LNCAP (cell line): ENCODE data around the gene PITPNM1.

ENCODE experiments used
- TF ChIP-seq, protein P1 (sequence below): fragments of 450-650 bp; IDR thresholded peaks from 2 replicates; pipeline ENCODE4 v1.5.1; 2017; ENCODE audit warnings: mild to moderate bottlenecking

PITPNM1 gene

DNA sequence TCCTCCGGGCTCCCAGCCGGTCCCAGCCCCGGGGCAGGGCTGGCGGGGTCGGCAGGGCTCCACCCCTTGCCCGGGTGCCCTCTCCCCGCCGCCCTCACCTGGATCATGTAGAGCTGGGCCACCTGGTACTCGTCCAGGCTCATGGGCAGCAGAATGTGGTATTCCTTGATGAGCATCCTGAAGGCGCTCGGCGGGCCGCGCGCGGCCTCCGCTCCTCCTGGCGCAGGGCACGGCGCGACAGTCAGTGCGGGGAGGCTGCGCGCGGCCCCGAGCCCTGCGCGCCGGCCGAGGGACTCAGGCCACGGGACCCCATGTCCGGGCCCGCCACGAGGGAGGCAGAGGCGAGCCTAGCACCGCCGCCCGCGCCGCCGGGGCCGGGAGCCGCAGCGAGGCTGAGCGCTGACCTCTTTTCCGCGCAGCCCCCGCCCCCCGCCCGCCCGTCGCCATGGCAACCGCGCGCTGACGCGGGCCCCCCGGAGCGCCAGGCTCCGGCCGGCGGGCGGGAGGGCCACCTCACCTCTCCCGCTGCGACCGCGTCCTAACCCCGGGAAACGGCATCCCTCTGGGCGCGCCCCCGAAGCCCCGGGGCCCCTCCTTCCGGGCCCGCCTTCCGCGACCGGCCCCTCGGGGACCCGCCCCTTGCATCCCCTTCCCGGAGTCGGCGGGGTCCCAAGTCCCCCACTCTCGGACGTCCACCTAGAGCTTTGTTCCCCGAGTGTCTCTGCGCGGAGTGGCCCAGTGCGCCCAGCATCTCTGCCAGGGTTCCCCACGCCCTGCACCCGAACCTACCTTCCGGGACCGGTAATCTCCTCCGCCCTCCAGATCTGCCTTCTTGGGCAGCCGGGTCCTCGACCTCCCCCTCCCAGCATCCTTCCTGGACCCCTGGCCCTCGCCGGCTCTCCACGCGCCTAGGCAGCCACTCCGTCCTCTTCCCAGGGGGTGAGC is 886 bp downstream of the PITPNM1 start:
- TF ChIP-seq, protein P1, sequence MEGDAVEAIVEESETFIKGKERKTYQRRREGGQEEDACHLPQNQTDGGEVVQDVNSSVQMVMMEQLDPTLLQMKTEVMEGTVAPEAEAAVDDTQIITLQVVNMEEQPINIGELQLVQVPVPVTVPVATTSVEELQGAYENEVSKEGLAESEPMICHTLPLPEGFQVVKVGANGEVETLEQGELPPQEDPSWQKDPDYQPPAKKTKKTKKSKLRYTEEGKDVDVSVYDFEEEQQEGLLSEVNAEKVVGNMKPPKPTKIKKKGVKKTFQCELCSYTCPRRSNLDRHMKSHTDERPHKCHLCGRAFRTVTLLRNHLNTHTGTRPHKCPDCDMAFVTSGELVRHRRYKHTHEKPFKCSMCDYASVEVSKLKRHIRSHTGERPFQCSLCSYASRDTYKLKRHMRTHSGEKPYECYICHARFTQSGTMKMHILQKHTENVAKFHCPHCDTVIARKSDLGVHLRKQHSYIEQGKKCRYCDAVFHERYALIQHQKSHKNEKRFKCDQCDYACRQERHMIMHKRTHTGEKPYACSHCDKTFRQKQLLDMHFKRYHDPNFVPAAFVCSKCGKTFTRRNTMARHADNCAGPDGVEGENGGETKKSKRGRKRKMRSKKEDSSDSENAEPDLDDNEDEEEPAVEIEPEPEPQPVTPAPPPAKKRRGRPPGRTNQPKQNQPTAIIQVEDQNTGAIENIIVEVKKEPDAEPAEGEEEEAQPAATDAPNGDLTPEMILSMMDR: no peak

DNA sequence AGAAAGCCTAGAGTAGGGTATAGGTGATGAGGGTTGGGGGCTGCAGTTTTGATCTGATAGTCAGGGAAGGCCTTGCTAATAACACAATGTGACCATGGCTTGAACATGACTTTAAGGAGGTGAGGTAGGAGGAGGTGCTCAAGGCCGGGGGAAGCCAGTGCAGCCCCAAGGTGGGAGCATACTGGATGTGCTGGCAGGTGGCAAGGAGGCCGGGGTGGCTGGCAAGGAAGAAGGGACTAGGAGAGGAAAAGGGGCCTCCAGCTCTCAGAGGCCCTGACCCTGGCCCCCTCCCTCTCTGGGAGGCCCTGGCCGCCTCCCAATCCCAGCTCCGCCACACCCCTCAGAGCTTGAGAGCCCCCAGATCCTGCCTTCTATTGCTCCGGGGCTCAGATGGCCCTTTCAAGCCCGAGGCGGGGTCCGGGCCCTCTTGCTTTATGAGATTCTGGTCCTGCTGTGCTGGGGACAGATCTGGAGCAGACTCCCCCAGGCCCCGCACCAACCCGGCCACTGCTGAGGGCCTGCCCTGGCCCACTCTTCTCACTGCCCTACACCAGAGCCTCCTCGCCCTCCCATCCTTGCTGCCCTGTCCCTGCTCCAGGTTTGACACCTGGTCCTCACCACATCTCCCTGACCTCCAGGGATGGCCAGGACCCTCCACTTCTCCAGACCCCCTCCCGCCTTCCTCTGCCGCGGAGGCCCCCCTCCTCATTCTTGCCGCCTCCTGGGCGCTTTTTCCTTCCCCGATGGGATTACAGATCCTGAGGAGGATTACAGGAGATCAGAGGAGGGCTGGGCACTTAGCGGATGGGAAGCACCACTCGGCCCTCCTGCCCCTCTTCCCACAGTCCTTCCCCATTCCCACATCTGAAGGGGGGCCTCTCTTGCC is 1.8 kb downstream of the PITPNM1 start:
- TF ChIP-seq, protein P1: no peak

DNA sequence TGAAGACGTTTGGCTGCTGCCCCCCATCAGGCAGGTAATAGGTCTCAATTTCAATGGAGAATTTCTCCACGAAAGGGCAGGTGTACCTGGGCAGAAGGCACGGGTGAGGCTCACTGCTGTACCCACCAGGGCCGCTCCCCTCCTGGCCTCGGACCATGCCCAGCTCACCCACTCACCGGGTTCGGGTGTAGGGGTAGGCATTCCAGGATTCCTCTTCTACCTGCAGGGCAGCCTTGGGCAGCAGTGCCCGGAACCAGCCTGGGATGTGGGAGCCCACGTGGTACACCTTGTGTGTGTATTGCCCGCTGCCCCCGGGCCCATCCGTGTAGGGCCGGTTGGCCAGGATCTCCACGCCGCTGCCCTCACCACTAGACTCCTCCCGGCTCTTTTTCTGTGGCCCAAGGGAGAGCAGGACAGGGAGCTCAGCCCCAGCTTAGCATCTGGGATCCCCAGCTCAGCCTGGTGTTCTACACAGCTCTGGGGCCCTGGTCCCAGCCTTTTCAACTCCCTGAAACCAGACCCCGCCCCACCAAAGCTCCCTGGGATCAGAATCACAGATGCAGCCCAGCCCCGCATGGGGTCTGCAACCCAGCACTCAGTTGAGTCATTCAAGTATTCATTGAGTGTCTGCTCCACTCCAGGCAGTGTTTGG is 2.7 kb downstream of the PITPNM1 start:
- TF ChIP-seq, protein P1: no peak

DNA sequence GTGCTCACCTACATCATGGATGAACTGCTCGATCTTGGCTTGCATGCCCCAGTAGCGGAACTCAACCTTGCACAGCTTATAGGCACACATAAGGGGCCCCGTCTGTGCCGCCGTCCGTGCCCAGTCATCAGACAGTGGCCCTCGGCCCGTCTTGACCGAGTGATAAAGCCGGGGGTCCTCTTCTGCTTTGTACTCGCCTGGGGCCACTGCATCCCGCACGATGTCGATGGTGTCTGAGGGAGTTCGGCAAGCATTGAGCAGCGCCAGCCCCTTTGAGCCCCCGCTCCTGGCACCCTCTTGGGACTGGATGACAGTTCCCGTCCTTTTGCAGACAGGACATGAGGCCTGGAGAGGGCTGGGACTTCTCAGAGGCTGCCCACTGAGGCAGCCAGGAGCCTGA is 3.3 kb downstream of the PITPNM1 start:
- TF ChIP-seq, protein P1: no peak

DNA sequence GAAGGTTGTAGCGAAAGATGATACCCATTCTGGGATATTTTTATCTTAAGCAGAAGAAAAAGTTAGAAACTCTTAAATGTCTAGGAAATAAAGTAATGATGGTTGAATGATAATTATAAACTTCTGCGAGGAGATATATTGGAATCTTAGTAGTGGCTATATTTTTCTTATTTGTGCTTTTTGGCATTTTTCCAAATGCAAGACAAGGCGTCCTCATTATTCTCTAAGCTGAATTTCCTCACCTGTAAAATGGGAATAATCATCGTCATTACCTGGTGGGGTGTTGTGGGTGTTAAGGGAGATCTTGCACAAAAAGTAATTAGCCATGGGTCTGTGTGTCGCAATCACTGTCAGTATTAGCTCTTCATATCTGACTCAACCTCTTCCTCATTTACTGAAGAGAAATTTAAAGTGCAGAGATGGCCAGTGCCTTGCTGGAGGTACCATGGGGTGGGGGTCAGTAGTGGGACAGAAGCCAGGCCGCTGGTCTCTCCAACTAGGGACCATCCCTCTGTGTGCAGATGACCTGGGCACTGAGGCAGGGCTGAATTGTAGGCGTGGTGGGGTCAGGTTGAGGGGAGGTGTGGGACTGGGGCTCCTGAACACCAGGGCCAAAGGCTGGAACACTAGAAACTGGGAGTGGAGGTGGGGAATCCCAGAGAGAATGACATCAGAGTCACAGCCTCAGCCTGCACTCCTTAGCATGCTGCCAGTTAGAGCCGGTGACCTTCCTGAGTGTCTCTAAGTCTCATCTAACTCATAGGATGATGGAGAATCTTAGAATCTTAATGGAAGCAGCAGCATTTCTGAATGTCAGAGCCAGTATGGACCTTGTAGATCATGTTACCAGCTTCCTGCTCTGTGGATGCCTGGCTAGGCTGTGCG is 4.1 kb downstream of the PITPNM1 start:
- TF ChIP-seq, protein P1: no peak

DNA sequence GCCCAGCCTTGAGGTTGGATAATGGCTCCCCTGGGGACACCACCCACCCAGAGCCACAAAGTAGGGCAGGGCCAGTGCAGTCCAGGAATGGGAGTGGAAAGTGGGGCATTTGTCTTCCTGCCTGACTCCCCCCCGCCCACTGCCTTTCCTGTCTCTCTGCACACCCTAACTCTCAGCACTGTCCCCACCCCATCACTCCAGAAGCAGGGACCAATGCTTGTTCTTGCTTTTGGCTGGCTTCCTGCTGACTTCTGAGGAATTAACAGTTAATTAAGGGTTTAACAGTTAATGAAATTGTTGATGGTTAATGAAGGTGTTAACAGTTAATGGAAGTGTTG is 4.7 kb downstream of the PITPNM1 start:
- TF ChIP-seq, protein P1: no peak
